ENCODE results near the gene SWT1. TPM values are rescaled to one million over a fixed set of nuclear protein-coding genes. Genes with fewer than 3 reads are reported as not detected.
A peak's percentile ranks its signal among the peaks of the same experiment; 100 is the strongest.
"Not testable (repeated sequence)": the region's sequence is repeated elsewhere in the genome, so short reads cannot be mapped to it uniquely, and the experiment has no call there.

The SWT1 gene
- total and polyA plus RNA-seq, 4 donors, result 6.6 to 22.9 (median 10.7) TPM

DNA sequence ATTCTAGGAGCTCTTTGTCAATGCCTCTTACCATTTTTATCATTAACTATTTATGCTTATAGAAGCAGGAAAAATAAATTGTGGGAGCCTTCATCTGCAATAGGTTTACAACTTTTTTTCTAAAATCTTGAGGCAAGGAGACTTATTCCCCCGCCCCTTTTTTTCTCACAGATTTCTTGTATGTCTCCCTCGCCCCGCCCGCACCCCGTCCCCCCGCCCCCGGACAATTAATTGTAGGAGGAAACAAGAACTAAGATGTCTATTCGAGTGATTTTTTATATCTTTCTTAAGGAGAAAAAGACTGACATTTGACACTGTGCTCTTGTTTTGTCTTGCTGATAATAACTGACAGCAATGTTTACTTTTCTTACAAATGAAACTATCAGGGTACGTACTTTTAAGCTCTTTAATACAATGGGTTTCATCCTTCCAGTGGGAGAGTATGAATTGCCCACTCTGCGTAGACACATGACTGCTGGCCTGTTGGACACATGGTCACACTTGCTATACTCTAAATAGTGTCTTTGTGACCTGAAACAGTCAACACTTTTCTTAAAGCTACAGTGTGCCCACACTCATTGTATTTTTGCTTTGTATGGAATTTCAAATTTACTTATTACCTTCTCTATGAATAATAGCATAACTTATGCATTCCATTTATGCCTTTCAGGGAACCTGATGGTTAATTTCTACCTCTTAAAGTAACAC, 161.6 kb downstream of the SWT1 start:
- Histone ChIP-seq H3K4me1 (ENCODE audit: control insufficient read depth, insufficient read depth, low read length) (peaks cover 8% of the 10 kb centered on the region), H3K9me3 (ENCODE audit: control insufficient read depth, insufficient read depth, low read length) (no peaks in the 10 kb centered on the region), H3K27me3 (ENCODE audit: control insufficient read depth, insufficient read depth, low read length) (no peaks in the 10 kb centered on the region), H3K4me3 (ENCODE audit: low read depth, low read length) (no peak overlapping the region), H3K36me3 (ENCODE audit: control insufficient read depth, insufficient read depth, low read length) (no peaks in the 10 kb centered on the region), H3K27ac (ENCODE audit: low read depth, low read length) (peak overlapping the region; percentile 92)
- no CpG with 5 or more reads among the region's 10 CpGs for WGBS (ENCODE audit: insufficient coverage)
- no peak for DNase-seq (ENCODE audit: low read depth in 4 of 6, low spot score in 6 of 6)

DNA sequence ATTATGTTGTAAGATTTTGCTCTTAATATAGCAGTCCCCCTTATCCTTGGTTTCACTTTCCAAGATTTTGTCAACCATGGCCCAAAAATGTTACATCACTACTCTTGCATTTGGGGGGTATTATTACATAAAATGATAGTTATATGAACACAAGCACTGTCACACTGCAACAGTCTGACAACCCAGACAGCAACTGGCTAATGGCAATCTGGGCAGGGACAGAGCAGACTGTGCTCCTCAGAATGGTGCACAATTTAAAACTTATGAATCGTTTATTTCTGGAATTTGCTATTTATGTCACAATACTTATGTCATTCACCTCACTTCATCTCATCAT, 162.1 kb downstream of the SWT1 start:
- Histone ChIP-seq H3K27me3 (ENCODE audit: control insufficient read depth, insufficient read depth, low read length) (no peaks in the 10 kb centered on the region), H3K9me3 (ENCODE audit: control insufficient read depth, insufficient read depth, low read length) (no peaks in the 10 kb centered on the region), H3K36me3 (ENCODE audit: control insufficient read depth, insufficient read depth, low read length) (no peaks in the 10 kb centered on the region), H3K4me3 (ENCODE audit: low read depth, low read length) (no peak overlapping the region), H3K27ac (ENCODE audit: low read depth, low read length) (no peak overlapping the region), H3K4me1 (ENCODE audit: control insufficient read depth, insufficient read depth, low read length) (peaks cover 8% of the 10 kb centered on the region)
- WGBS (ENCODE audit: insufficient coverage), result no CpG with 5 or more reads among the region's 1 CpG
- DNase-seq (ENCODE audit: low read depth in 4 of 6, low spot score in 6 of 6), result no peak

DNA sequence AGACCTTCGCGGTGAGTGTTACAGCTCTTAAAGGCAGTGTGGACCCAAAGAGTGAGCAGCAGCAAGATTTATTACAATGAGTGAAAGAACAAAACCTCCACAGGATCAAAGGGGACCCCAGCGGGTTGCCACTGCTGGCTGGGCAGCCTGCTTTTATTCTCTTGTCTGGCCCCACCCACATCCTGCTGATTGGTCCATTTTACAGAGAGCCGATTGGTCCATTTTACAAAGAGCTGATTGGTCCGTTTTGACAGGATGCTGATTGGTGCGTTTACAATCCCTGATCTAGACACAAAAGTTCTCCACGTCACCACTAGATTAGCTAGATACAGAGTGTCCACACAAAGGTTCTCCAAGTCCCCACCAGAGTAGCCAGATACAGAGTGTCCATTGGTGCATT, 164.1 kb downstream of the SWT1 start:
- WGBS (ENCODE audit: insufficient coverage), result 91% methylated on average over 7 of the region's 7 CpGs
- H3K4me3 ChIP-seq (ENCODE audit: low read depth, low read length); H3K9me3 ChIP-seq (ENCODE audit: control insufficient read depth, insufficient read depth, low read length): not testable (repeated sequence)

DNA sequence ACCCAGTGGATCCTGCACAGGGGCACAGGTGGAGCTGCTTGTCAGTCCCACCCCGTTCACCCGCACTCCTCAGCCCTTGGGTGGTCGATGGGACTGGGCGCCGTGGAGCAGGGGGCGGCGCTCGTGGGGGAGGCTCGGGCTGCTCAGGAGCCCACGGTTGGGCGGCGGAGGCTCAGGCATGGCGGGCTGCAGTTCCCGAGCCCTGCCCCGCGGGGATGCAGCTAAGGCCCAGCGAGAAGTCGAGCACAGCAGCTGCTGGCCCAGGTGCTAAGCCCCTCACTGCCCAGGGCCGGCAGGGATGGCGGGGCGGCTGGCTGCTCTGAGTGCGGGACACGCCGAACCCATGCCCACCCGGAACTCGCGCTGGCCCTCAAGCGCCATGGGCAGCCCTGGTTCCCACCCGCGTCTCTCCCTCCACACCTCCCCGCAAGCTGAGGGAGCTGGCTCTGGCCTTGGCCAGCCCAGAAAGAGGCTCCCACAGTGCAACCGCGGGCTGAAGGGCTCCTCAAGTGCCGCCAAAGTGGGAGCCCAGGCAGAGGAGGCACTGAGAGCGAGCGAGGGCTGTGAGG, 164.8 kb downstream of the SWT1 start:
- WGBS (ENCODE audit: insufficient coverage), result 98% methylated on average over 31 of the region's 36 CpGs
- not testable (repeated sequence) for DNase-seq (ENCODE audit: low read depth in 4 of 6, low spot score in 6 of 6); H3K27ac ChIP-seq (ENCODE audit: low read depth, low read length); H3K4me3 ChIP-seq (ENCODE audit: low read depth, low read length); H3K27me3 ChIP-seq (ENCODE audit: control insufficient read depth, insufficient read depth, low read length); H3K9me3 ChIP-seq (ENCODE audit: control insufficient read depth, insufficient read depth, low read length); H3K4me1 ChIP-seq (ENCODE audit: control insufficient read depth, insufficient read depth, low read length); H3K36me3 ChIP-seq (ENCODE audit: control insufficient read depth, insufficient read depth, low read length)

More for the DNA sequence above, 164.1 kb downstream of the SWT1 start:
- DNase-seq (ENCODE audit: low read depth in 4 of 6, low spot score in 6 of 6); H3K27ac ChIP-seq (ENCODE audit: low read depth, low read length); H3K4me1 ChIP-seq (ENCODE audit: control insufficient read depth, insufficient read depth, low read length); H3K36me3 ChIP-seq (ENCODE audit: control insufficient read depth, insufficient read depth, low read length); H3K27me3 ChIP-seq (ENCODE audit: control insufficient read depth, insufficient read depth, low read length): not testable (repeated sequence)

DNA sequence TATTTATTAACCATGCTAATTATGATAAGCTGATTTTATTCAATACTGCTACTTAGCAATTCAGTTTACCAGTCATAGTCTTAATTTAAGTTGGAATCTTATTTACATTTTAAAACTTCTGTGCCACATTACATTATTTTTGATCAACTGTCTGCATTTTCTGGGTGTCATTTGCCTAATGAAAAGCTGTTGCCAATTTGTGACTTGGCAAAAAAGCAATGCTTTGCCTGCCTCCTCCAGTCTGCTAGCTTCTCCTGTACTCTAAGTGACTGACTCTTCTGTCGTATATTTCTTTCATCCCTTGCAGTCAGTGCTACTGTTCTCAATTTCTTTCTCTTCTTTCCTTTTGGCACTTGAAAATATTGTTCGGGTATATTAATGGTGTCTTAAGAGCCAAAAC, 165.7 kb downstream of the SWT1 start:
- no peaks in the 10 kb centered on the region for H3K9me3 ChIP-seq (ENCODE audit: control insufficient read depth, insufficient read depth, low read length)
- peaks cover 5% of the 10 kb centered on the region for H3K4me1 ChIP-seq (ENCODE audit: control insufficient read depth, insufficient read depth, low read length)
- H3K4me3 ChIP-seq (ENCODE audit: low read depth, low read length), result no peak overlapping the region
- no peaks in the 10 kb centered on the region for H3K27me3 ChIP-seq (ENCODE audit: control insufficient read depth, insufficient read depth, low read length)
- H3K36me3 ChIP-seq (ENCODE audit: control insufficient read depth, insufficient read depth, low read length), result no peaks in the 10 kb centered on the region
- DNase-seq (ENCODE audit: low read depth in 4 of 6, low spot score in 6 of 6), result peak in 1 of 6 donors; percentile 76
- H3K27ac ChIP-seq (ENCODE audit: low read depth, low read length), result no peak overlapping the region
- WGBS (ENCODE audit: insufficient coverage), result no CpG with 5 or more reads among the region's 2 CpGs

DNA sequence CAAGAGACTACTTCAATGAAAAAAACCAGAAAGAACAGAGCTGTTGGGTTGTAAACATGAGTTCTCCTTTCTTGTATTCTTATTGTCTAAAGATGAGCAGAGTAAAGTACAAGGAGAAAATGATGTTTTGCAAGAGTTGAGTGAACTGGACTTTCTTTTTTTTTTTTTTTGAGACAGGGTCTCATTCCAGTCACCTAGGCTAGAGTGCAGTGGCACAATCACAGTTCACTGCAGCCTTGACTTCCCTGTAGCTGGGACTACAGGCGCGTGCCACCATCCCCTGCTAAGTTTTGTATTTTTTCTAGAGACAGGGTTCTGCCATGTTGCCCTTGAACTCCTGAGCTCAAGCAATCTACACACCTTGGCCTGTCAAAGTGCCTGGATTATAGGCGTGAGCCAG, 167.2 kb downstream of the SWT1 start:
- no peaks in the 10 kb centered on the region for H3K9me3 ChIP-seq (ENCODE audit: control insufficient read depth, insufficient read depth, low read length)
- 100% methylated on average over 3 of the region's 3 CpGs for WGBS (ENCODE audit: insufficient coverage)
- no peak for DNase-seq (ENCODE audit: low read depth in 4 of 6, low spot score in 6 of 6)

DNA sequence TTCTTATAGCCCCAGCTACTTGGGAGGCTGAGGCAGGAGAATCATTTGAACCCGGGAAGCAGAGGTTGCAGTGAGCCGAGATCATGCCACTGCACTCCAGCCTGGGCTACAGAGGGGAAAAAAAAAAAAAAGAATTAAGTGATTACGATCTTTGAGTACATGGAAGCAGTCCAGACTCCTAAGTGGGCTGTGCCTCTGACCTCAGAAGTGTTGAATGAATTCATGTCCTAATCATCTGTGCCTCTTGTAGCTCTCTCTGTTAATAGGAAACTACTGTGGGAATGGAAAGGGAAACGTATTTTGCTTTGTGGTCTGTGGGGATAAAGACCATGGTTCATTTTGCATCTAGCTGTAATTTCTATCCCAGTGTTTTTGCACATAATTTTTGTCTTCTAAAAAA, 168.4 kb downstream of the SWT1 start:
- Histone ChIP-seq H3K4me3 (ENCODE audit: low read depth, low read length) (no peak overlapping the region), H3K27ac (ENCODE audit: low read depth, low read length) (no peak overlapping the region), H3K9me3 (ENCODE audit: control insufficient read depth, insufficient read depth, low read length) (no peaks in the 10 kb centered on the region), H3K36me3 (ENCODE audit: control insufficient read depth, insufficient read depth, low read length) (no peaks in the 10 kb centered on the region), H3K4me1 (ENCODE audit: control insufficient read depth, insufficient read depth, low read length) (no peaks in the 10 kb centered on the region), H3K27me3 (ENCODE audit: control insufficient read depth, insufficient read depth, low read length) (no peaks in the 10 kb centered on the region)
- 84% methylated on average over 3 of the region's 4 CpGs for WGBS (ENCODE audit: insufficient coverage)
- DNase-seq (ENCODE audit: low read depth in 4 of 6, low spot score in 6 of 6), result no peak

More for the DNA sequence above, 167.2 kb downstream of the SWT1 start:
- H3K4me1 ChIP-seq (ENCODE audit: control insufficient read depth, insufficient read depth, low read length), result no peaks in the 10 kb centered on the region
- H3K27me3 ChIP-seq (ENCODE audit: control insufficient read depth, insufficient read depth, low read length), result no peaks in the 10 kb centered on the region
- H3K4me3 ChIP-seq (ENCODE audit: low read depth, low read length), result no peak overlapping the region
- H3K36me3 ChIP-seq (ENCODE audit: control insufficient read depth, insufficient read depth, low read length), result no peaks in the 10 kb centered on the region
- no peak overlapping the region for H3K27ac ChIP-seq (ENCODE audit: low read depth, low read length)

DNA sequence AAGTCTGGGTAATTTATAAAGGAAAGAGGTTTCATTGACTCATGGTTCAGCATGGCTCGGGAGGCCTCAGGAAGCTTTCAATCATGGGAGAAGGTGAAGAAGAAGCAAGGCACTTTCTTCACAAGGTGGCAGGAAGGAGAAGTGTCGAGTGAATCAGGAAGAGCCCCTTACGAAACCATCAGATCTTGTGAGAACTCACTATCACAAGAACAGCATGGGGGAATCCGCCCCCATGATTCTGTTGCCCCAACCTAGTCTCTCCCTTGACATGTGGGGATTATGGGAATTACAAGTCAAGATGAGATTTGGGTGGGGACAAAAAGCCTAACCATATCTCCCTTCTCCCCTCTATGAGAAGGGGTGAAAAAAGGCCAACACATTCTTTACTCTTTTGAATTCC, 171.3 kb downstream of the SWT1 start:
- Histone ChIP-seq H3K4me1 (ENCODE audit: control insufficient read depth, insufficient read depth, low read length) (no peaks in the 10 kb centered on the region), H3K27ac (ENCODE audit: low read depth, low read length) (no peak overlapping the region), H3K36me3 (ENCODE audit: control insufficient read depth, insufficient read depth, low read length) (no peaks in the 10 kb centered on the region), H3K9me3 (ENCODE audit: control insufficient read depth, insufficient read depth, low read length) (no peaks in the 10 kb centered on the region), H3K4me3 (ENCODE audit: low read depth, low read length) (no peak overlapping the region), H3K27me3 (ENCODE audit: control insufficient read depth, insufficient read depth, low read length) (no peaks in the 10 kb centered on the region)
- DNase-seq (ENCODE audit: low read depth in 4 of 6, low spot score in 6 of 6), result no peak
- 100% methylated on average over 1 of the region's 4 CpGs for WGBS (ENCODE audit: insufficient coverage)

DNA sequence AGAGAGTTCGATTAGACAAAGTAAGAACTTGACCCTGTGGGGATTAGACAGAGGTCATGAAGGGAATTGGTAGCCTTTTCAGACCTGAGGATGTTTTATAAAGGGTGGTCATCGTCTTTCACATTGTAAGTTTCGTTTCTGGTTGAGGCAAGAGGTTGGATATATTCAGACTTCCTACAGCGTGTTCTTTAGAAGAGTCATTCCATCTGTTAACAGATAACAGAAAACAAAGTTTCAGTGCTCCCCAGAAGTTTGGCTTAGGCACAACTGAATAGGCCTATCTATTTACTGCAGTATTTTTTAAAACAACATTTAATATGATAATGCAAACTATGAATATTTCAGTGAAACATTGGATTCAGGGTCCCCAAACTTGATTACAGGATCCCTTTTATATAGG, 177.2 kb downstream of the SWT1 start:
- WGBS (ENCODE audit: insufficient coverage), result 80% methylated on average over 3 of the region's 4 CpGs
- no peak for DNase-seq (ENCODE audit: low read depth in 4 of 6, low spot score in 6 of 6)
- Histone ChIP-seq H3K4me3 (ENCODE audit: low read depth, low read length) (no peak overlapping the region), H3K27ac (ENCODE audit: low read depth, low read length) (no peak overlapping the region), H3K4me1 (ENCODE audit: control insufficient read depth, insufficient read depth, low read length) (no peaks in the 10 kb centered on the region), H3K9me3 (ENCODE audit: control insufficient read depth, insufficient read depth, low read length) (no peaks in the 10 kb centered on the region), H3K36me3 (ENCODE audit: control insufficient read depth, insufficient read depth, low read length) (no peaks in the 10 kb centered on the region), H3K27me3 (ENCODE audit: control insufficient read depth, insufficient read depth, low read length) (no peaks in the 10 kb centered on the region)

DNA sequence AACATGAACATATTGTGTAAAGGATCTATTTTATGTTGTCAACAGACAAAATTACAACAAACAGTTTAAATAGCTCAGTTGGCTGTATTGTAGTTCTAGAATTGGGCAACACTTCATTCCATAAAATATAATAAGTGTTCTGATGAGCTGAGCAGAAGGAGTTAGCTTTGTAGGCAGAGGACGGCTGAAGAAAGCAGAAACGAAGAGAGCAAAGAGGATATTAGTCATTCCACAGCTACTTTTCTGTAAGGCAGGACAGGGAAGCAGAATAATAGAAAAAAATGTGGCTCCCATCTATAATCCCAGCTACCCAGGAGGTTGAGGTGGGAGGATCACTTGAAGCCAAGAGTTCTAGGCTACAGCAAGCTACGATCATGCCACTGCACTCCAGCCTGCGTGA, 180.3 kb downstream of the SWT1 start:
- Histone ChIP-seq H3K27me3 (ENCODE audit: control insufficient read depth, insufficient read depth, low read length) (no peaks in the 10 kb centered on the region), H3K36me3 (ENCODE audit: control insufficient read depth, insufficient read depth, low read length) (no peaks in the 10 kb centered on the region), H3K9me3 (ENCODE audit: control insufficient read depth, insufficient read depth, low read length) (no peaks in the 10 kb centered on the region), H3K27ac (ENCODE audit: low read depth, low read length) (no peak overlapping the region), H3K4me1 (ENCODE audit: control insufficient read depth, insufficient read depth, low read length) (no peaks in the 10 kb centered on the region), H3K4me3 (ENCODE audit: low read depth, low read length) (no peak overlapping the region)
- DNase-seq (ENCODE audit: low read depth in 4 of 6, low spot score in 6 of 6), result no peak
- no CpG with 5 or more reads among the region's 4 CpGs for WGBS (ENCODE audit: insufficient coverage)
